ENCODE results near the gene NNMT.

The NNMT gene

GRCh38 chr11:114281388-114281956 is 14.7 kb upstream of the NNMT start:
- Histone ChIP-seq H3K27ac (peak overlapping the region in 16 of 21 experiments; percentile 19 to 84 (median 66)), H3K4me3 (no peak overlapping the region)

- peak overlapping the region in 1 of 21 experiments; percentile 73 for H3K27ac ChIP-seq
- no peak overlapping the region for H3K4me3 ChIP-seq
These were observed 13.7 kb upstream of the NNMT start for GRCh38 chr11:114282488-114282887.

- Histone ChIP-seq H3K4me3 (no peak overlapping the region), H3K27ac (peak overlapping the region in 1 of 21 experiments; percentile 20)
These were observed 12.8 kb upstream of the NNMT start for GRCh38 chr11:114283422-114283821.

GRCh38 chr11:114284021-114284420 is 12.2 kb upstream of the NNMT start:
- H3K27ac ChIP-seq = peak overlapping the region in 5 of 21 experiments; percentile 10 to 53 (median 28)
- H3K4me3 ChIP-seq = no peak overlapping the region

GRCh38 chr11:114284914-114285313 is 11.3 kb upstream of the NNMT start:
- Histone ChIP-seq H3K27ac (peak overlapping the region in 3 of 21 experiments; percentile 1 to 37 (median 5)), H3K4me3 (no peak overlapping the region)

GRCh38 chr11:114285599-114285998 is 10.6 kb upstream of the NNMT start:
- Histone ChIP-seq H3K27ac (peak overlapping the region in 2 of 21 experiments; percentile 1 to 37), H3K4me3 (no peak overlapping the region)

- peak overlapping the region in 1 of 21 experiments; percentile 3 for H3K27ac ChIP-seq
- H3K4me3 ChIP-seq = no peak overlapping the region
These were observed 10.0 kb upstream of the NNMT start for GRCh38 chr11:114286229-114286628.

- Histone ChIP-seq H3K27ac (no peak overlapping the region), H3K4me3 (no peak overlapping the region)
These were observed 9.0 kb upstream of the NNMT start for GRCh38 chr11:114287154-114287553.

GRCh38 chr11:114288136-114288535 is 8.1 kb upstream of the NNMT start:
- Histone ChIP-seq H3K4me3 (no peak overlapping the region), H3K27ac (no peak overlapping the region)

GRCh38 chr11:114289779-114290178 is 6.4 kb upstream of the NNMT start:
- Histone ChIP-seq H3K27ac (peak overlapping the region in 9 of 21 experiments; percentile 4 to 98 (median 69)), H3K4me3 (no peak overlapping the region)

- no peak overlapping the region for H3K4me3 ChIP-seq
- peak overlapping the region in 14 of 21 experiments; percentile 8 to 98 (median 82) for H3K27ac ChIP-seq
These were observed 5.5 kb upstream of the NNMT start for GRCh38 chr11:114290503-114291235.

- Histone ChIP-seq H3K4me3 (peak overlapping the region in 1 of 7 experiments; percentile 6), H3K27ac (peak overlapping the region in 18 of 21 experiments; percentile 8 to 98 (median 72))
These were observed 4.8 kb upstream of the NNMT start for GRCh38 chr11:114291381-114291780.

GRCh38 chr11:114291842-114292680 is 4.1 kb upstream of the NNMT start:
- peak overlapping the region in 18 of 21 experiments; percentile 12 to 98 (median 84) for H3K27ac ChIP-seq
- peak overlapping the region in 2 of 7 experiments; percentile 6 to 10 for H3K4me3 ChIP-seq

GRCh38 chr11:114293201-114293711 is 2.9 kb upstream of the NNMT start:
- no peak overlapping the region for H3K4me3 ChIP-seq
- peak overlapping the region in 20 of 21 experiments; percentile 12 to 98 (median 86) for H3K27ac ChIP-seq

- peak overlapping the region; percentile 19 to 98 (median 88) for H3K27ac ChIP-seq
- H3K4me3 ChIP-seq = peak overlapping the region; percentile 15 to 38 (median 28)
These were observed 590 bp downstream of the NNMT start for GRCh38 chr11:114296605-114297372.

GRCh38 chr11:114297806-114298709 is 1.9 kb downstream of the NNMT start:
- peak overlapping the region; percentile 15 to 38 (median 28) for H3K4me3 ChIP-seq
- peak overlapping the region in 20 of 21 experiments; percentile 12 to 98 (median 88) for H3K27ac ChIP-seq

GRCh38 chr11:114298710-114299109 is 2.5 kb downstream of the NNMT start:
- Histone ChIP-seq H3K4me3 (peak overlapping the region; percentile 15 to 38 (median 28)), H3K27ac (peak overlapping the region in 14 of 21 experiments; percentile 12 to 98 (median 91))

- peak overlapping the region in 2 of 7 experiments; percentile 3 to 33 for H3K4me3 ChIP-seq
These were observed 4.9 kb downstream of the NNMT start for GRCh38 chr11:114301088-114301487.

More at GRCh38 chr11:114301088-114301487, 4.9 kb downstream of the NNMT start:
- peak overlapping the region in 1 of 21 experiments; percentile 22 for H3K27ac ChIP-seq

Measured in skin epidermis (tissue), 12 donors.